ENCODE data around the gene LIF. TPM values are rescaled to one million over a fixed set of nuclear protein-coding genes. Genes with fewer than 3 reads are reported as not detected.

Gene LIF
- total and polyA plus RNA-seq, 2 of the 4 experiments (the other 2 are of a cell fraction): 130 to 214 TPM

DNA sequence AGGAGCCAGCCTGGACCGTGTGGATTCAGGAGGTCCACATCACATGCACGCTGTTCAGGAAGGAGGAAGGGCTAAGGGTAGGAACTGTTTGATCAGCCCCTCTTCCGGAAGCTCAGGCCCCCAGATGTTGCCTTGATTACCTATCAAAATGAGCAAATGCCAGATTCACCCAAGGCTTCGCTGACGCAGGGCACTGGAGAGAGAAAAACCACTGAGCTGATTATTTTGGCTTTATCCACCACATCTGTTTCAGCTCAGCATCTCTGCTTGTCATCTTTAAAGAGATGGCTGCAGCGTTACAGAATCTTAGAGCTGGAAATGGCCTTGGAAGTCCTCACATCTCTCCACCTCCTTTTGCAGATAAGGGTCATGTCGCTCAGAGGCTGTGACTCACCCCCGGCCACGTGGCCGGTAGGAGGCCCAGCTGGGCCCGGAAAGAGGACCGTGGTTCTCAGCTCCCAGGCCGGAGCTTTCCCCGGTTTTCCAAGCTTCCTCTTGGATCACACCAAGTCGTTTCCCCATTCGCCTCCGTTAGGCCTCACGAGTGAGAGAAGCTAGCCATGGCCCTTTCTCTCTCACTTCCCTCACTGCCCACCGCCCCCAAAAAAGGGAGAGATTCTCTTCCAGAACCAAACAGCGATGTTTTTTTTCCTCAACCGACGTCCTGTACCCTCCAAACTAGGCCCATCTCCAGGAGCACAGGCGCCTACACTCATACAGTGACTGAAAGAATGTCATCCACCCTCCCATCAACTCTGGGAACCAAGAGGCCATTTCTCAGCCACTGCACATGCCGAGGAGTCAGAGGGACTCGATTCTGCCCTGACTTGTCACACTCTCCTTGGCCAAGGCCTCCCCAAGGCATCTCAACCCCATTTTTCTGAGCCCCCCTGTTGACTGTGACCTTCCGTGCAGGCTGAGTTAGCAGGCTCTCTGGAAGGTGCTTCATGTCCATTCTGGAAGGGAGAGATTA is 37.6 kb downstream of the LIF start:
- in situ Hi-C loops (cut with MboI; ENCODE audit: low sequenced_read_pairs): no loop called here
- Histone ChIP-seq H3K27me3 (ENCODE audit: control insufficient read depth, insufficient read depth, low read length) (no peaks in the 10 kb centered on the region), H2AK5ac (ENCODE audit: low read depth, low read length) (peak overlapping the region; percentile 100), H3K9me1 (ENCODE audit: insufficient read depth, low read length) (peaks cover 43% of the 10 kb centered on the region), H3K23ac (ENCODE audit: low read depth, low read length) (peak overlapping the region; percentile 98), H2BK120ac (ENCODE audit: low read depth, low read length) (peak overlapping the region; percentile 100), H3K56ac (ENCODE audit: extremely low read depth, insufficient read depth, low read length) (peak overlapping the region; percentile 89), H3K36me3 (ENCODE audit: control insufficient read depth, insufficient read depth, low read length) (no peaks in the 10 kb centered on the region), H2BK15ac (ENCODE audit: low read depth, low read length) (peak overlapping the region; percentile 96), H3K27ac (ENCODE audit: insufficient read depth, low read length) (peak overlapping the region; percentile 94), H3K14ac (replicated peaks; ENCODE audit: low read depth, low read length) (peak overlapping the region; percentile 99), H4K91ac (ENCODE audit: insufficient read depth, low read depth, low read length) (peak overlapping the region; percentile 100), H3K18ac (ENCODE audit: low read depth, low read length) (peak overlapping the region; percentile 98), H2AFZ (replicated peaks; ENCODE audit: low read length, poor library complexity) (peak overlapping the region; percentile 86), H4K20me1 (ENCODE audit: insufficient read depth, low read length) (no peaks in the 10 kb centered on the region), H2BK5ac (ENCODE audit: low read depth, low read length, poor library complexity, severe bottlenecking) (peak overlapping the region; percentile 93), H3K4me2 (ENCODE audit: low read depth, low read length) (peak overlapping the region; percentile 5; the same call in 1 of the 2 replicates), H3K4me1 (ENCODE audit: control insufficient read depth, insufficient read depth, low read length) (peaks cover 57% of the 10 kb centered on the region), H4K8ac (ENCODE audit: low read depth in 2 of 2, low read length in 2 of 2) (peak overlapping the region; percentile 97 to 99), H3K9me3 (ENCODE audit: control insufficient read depth, insufficient read depth, low read length) (no peaks in the 10 kb centered on the region), H2AK9ac (replicated peaks; ENCODE audit: low read depth, low read length, poor library complexity) (peak overlapping the region; percentile 92), H2BK20ac (ENCODE audit: low read depth, low read length) (peak overlapping the region; percentile 99), H3K4ac (ENCODE audit: low read depth, low read length) (peak overlapping the region; percentile 99), H3K9ac (ENCODE audit: low read depth, low read length) (peak overlapping the region; percentile 73), H4K5ac (ENCODE audit: low read depth, low read length) (peak overlapping the region; percentile 95), H3K4me3 (ENCODE audit: insufficient read depth, low read depth, low read length) (no peak overlapping the region), H3K79me1 (ENCODE audit: low read depth in 1 of 2, low read length in 2 of 2) (peaks cover 0 to 17% of the 10 kb centered on the region in 2 experiments; a peak in 1 of 4 replicates)
- peak; percentile 19 for ATAC-seq (ENCODE audit: low read depth)
- DNase-seq: peak; percentile 97
- TSS peak; percentile 42 for BruUV-seq (replicated peaks)
- dilution Hi-C loops (cut with HindIII; ENCODE audit: low sequenced_read_pairs, unreplicated experiment): no loop called here
- intact Hi-C loops (cut with micrococcal nuclease): no loop called here
- WGBS, 2 experiments (ENCODE audit: extremely low coverage in 2 of 2, insufficient read length in 1 of 2): 36% methylated on average over 5 of the region's 26 CpGs; no CpG with 5 or more reads in 1 of the 2 experiments
- CTCF ChIA-PET: interaction anchor here (0.6 to 1.2 kb wide), 2 partner anchors 47 to 80 kb away, joined by 5 to 8 read pairs; no protein-coding TSS in a partner anchor
- POLR2A ChIA-PET (ENCODE audit: unreplicated experiment): interaction anchor here (0.6 to 1.5 kb wide), 7 partner anchors 12 to 307 kb away, joined by 3 to 18 read pairs (median 4); partner anchors contain the start of gene LIF
- peak; percentile 91 for TF ChIP-seq FOS (IDR thresholded peaks at IDR 0.05; ENCODE audit: low read depth, low read length)
- TF ChIP-seq, protein P1, sequence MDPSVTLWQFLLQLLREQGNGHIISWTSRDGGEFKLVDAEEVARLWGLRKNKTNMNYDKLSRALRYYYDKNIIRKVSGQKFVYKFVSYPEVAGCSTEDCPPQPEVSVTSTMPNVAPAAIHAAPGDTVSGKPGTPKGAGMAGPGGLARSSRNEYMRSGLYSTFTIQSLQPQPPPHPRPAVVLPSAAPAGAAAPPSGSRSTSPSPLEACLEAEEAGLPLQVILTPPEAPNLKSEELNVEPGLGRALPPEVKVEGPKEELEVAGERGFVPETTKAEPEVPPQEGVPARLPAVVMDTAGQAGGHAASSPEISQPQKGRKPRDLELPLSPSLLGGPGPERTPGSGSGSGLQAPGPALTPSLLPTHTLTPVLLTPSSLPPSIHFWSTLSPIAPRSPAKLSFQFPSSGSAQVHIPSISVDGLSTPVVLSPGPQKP (IDR thresholded peaks at IDR 0.05; ENCODE audit: borderline replicate concordance, low read depth, low read length): no peak
- TF ChIP-seq, protein P2, sequence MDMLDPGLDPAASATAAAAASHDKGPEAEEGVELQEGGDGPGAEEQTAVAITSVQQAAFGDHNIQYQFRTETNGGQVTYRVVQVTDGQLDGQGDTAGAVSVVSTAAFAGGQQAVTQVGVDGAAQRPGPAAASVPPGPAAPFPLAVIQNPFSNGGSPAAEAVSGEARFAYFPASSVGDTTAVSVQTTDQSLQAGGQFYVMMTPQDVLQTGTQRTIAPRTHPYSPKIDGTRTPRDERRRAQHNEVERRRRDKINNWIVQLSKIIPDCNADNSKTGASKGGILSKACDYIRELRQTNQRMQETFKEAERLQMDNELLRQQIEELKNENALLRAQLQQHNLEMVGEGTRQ (IDR thresholded peaks at IDR 0.05; ENCODE audit: low read depth, low read length): peak; percentile 94
- no peak for TF ChIP-seq CHD1 (IDR thresholded peaks at IDR 0.05; ENCODE audit: low read depth, low read length)
- no peak for TF ChIP-seq RFX5 (IDR thresholded peaks at IDR 0.05; ENCODE audit: low read depth, low read length)
- no peak for TF ChIP-seq CEBPB (IDR thresholded peaks at IDR 0.05; ENCODE audit: low read depth, low read length)
- peak; percentile 43 for TF ChIP-seq POLR2A (IDR thresholded peaks at IDR 0.05; ENCODE audit: low read depth, low read length)
- no peak for TF ChIP-seq BHLHE40 (IDR thresholded peaks at IDR 0.05; ENCODE audit: low read depth, low read length)
- peak; percentile 8 for TF ChIP-seq RAD21 (IDR thresholded peaks at IDR 0.05; ENCODE audit: low read length)
- TF ChIP-seq MXI1 (IDR thresholded peaks at IDR 0.05; ENCODE audit: borderline replicate concordance, low read depth, low read length): no peak
- 0 out of 2 replicates have a peak, but pooled peaks have one; percentile 1 for TF ChIP-seq SMC3 (IDR thresholded peaks at IDR 0.05; ENCODE audit: low read depth, low read length)
- TF ChIP-seq MAZ (IDR thresholded peaks at IDR 0.05; ENCODE audit: borderline replicate concordance, low read depth, low read length): no peak
- TF ChIP-seq MAFK (IDR thresholded peaks at IDR 0.05; ENCODE audit: low read depth, low read length): no peak
